ENCODE measurements around the gene ZNF385D. TPM values are rescaled to one million over a fixed set of nuclear protein-coding genes. Genes with fewer than 3 reads are reported as not detected.

Gene ZNF385D
- polyA plus RNA-seq, 1 of the 3 experiments (the other 2 are of a cell fraction): 1.8 TPM

- TF ChIP-seq REST (IDR thresholded peaks at IDR 0.05; ENCODE audit: low read depth, low read length) (no peak), USF2 (IDR thresholded peaks at IDR 0.05; ENCODE audit: borderline replicate concordance, low read depth, low read length) (no peak), GATA2 (CRISPR knock-in tag; IDR thresholded peaks at IDR 0.05) (peak; percentile 64), POLR2AphosphoS5 (IDR thresholded peaks at IDR 0.05; ENCODE audit: low read depth, low read length) (no peak), TCF12 (IDR thresholded peaks at IDR 0.05) (peak; percentile 73), MEF2A (IDR thresholded peaks at IDR 0.05; ENCODE audit: borderline replicate concordance, low read depth) (no peak), RFX5 (IDR thresholded peaks at IDR 0.05; ENCODE audit: low read length) (no peak), MXI1 (IDR thresholded peaks at IDR 0.05; ENCODE audit: low read depth, low read length) (no peak), NFIC (IDR thresholded peaks at IDR 0.05; ENCODE audit: borderline replicate concordance) (no peak), NRF1 (IDR thresholded peaks at IDR 0.05; ENCODE audit: low read depth, low read length) (no peak), YY1 (IDR thresholded peaks at IDR 0.05; ENCODE audit: low read depth) (no peak)
Measured at GRCh38 chr3:21447476-21448151, 303.4 kb downstream of the ZNF385D start (continued).

GRCh38 chr3:21446945-21447475 is 304.0 kb downstream of the ZNF385D start:
- no peaks in the 10 kb centered on the region for H3K79me2 ChIP-seq (ENCODE audit: insufficient read depth)
- TF ChIP-seq RAD21 (IDR thresholded peaks at IDR 0.05; ENCODE audit: low read length): 0 out of 2 replicates have a peak, but pooled peaks have one; percentile 12
- TF ChIP-seq EP300 (IDR thresholded peaks at IDR 0.05; ENCODE audit: borderline replicate concordance in 1 of 2, low read depth in 1 of 2, low read length in 1 of 2): peak in 1 of 2 experiments; percentile 56; a peak in 1 of 4 replicates
- TF ChIP-seq RCOR1 (IDR thresholded peaks at IDR 0.05; ENCODE audit: low read length): 0 out of 2 replicates have a peak, but pooled peaks have one; percentile 8
- TF ChIP-seq IRF3 (IDR thresholded peaks at IDR 0.05; ENCODE audit: low read depth, low read length): no peak
- TF ChIP-seq RFX5 (IDR thresholded peaks at IDR 0.05; ENCODE audit: low read length): no peak
- POLR2A ChIA-PET: no interaction called here
- H3K9me3 ChIP-seq: no peaks in the 10 kb centered on the region
- H3K9ac ChIP-seq: no peak overlapping the region
- peak overlapping the region in 1 of 2 experiments; percentile 82; a peak in 2 of 4 replicates for H3K27ac ChIP-seq (ENCODE audit: low read depth in 2 of 2, low read length in 1 of 2)
- 48% methylated on average over 2 of the region's 2 CpGs for WGBS (ENCODE audit: low lambda C conversion rate)
- H3K4me3 ChIP-seq (ENCODE audit: low read depth in 2 of 2, low read length in 1 of 2): no peak overlapping the region; a peak in 1 of 4 replicates
- no peak for DNase-seq
- H3K27me3 ChIP-seq (ENCODE audit: insufficient read depth): no peaks in the 10 kb centered on the region
- CTCF ChIA-PET: interaction anchor here (0.9 to 1.2 kb wide), 2 partner anchors 157 to 319 kb away, joined by 3 read pairs; no protein-coding TSS in a partner anchor
- H3K36me3 ChIP-seq (replicated peaks in 1 of 2; ENCODE audit: control insufficient read depth in 1 of 2, insufficient read depth in 2 of 2, low read length in 1 of 2): no peaks in the 10 kb centered on the region
- H2AFZ ChIP-seq (ENCODE audit: low read depth): no peak overlapping the region
- H3K9me2 ChIP-seq: no peaks in the 10 kb centered on the region
- H3K4me2 ChIP-seq: 0 out of 2 replicates have a peak overlapping the region, but pooled peaks have one; percentile 20
- H3F3A ChIP-seq (replicated peaks; ENCODE audit: insufficient read depth): no peaks in the 10 kb centered on the region
- peaks cover 0 to 17% of the 10 kb centered on the region in 2 experiments; a peak in 2 of 4 replicates for H3K4me1 ChIP-seq (ENCODE audit: control insufficient read depth in 1 of 2, insufficient read depth in 2 of 2, low read depth in 1 of 2, low read length in 1 of 2)
- no peaks in the 10 kb centered on the region for H4K20me1 ChIP-seq (ENCODE audit: insufficient read depth)

Data from SK-N-SH (cell line).